Measurements from ENCODE around the gene HPSE2.

HPSE2 gene

DNA sequence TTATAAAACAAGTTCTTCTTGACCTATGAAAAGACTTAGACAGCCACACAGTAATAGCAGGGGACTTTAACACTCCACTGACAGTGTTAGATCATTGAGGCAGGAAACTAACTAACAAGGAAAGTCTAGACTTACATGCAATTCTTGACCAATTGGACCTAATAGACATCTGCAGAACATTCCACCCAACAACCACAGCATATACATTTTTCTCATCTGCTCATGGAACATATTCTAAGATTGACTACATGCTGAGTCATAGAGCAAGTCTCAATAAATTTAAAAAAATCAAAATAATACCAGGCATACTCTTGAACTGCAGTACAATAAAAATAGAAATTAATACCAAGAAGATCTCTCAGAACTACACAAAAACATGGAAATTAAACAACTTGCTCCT lies 569.4 kb downstream of the HPSE2 start:
- no peak for FAIRE-seq
- no peak for DNase-seq (ENCODE audit: insufficient read length, low spot score)
- no peak for TF ChIP-seq POLR2A (IDR thresholded peaks at IDR 0.05; ENCODE audit: low read depth, low read length)

DNA sequence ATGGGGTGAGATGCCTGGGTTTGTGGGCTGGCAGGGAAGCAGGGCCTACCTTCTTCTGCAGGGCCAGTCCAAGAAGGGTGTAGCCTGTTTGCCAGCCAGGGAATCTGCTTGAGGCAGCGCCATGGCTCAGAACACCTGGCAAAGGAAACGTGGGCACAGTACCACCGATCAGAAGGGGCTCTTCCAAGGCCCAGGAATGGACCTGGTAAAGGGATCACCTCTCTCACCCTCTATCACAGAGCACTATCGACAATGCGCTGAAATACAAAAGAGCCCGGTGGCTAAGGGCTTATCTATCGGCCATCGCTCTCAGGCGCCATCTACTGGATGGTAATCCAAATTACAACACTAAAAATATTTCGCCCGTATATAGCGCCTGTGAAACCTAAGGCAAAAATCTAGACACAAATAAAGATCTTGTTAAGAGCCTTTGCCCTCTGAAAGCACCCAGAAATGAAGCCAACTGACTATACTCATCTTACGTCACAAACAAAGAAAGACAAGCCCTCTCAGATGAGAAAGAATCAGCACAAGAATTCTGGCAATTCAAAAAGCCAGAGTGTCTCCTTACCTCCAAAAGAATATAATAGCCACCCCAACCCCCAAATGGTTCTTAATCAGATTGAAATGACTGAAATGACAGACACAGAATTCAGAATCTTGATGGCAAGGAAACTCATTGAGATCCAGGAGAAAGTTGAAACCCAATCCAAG lies 571.2 kb downstream of the HPSE2 start:
- no peak for TF ChIP-seq POLR2A (IDR thresholded peaks at IDR 0.05; ENCODE audit: low read depth, low read length)
- DNase-seq (ENCODE audit: insufficient read length, low spot score) (peak; percentile 7), FAIRE-seq (peak; percentile 15)

DNA sequence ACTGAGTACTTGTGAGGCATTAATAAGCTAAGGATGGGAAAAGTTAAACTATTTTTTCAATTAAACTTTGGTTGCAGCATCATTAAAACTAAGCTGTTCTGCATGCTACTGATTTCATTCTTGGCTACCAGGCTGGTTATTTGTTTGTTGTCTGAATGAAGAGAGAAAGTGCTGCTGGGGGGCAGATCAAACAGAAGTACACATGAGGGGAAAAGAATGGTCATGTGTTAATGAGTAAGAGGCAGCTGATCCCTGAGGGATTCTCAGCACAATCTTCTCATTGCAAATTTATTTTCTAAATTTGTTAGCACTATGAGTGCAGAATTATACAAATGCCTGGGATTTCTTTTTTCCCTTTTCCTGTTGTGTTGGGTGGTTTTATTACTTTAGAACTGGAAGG lies 575.7 kb downstream of the HPSE2 start:
- TF ChIP-seq POLR2A (IDR thresholded peaks at IDR 0.05; ENCODE audit: low read depth, low read length) = no peak
- FAIRE-seq (no peak), DNase-seq (ENCODE audit: insufficient read length, low spot score) (no peak)

DNA sequence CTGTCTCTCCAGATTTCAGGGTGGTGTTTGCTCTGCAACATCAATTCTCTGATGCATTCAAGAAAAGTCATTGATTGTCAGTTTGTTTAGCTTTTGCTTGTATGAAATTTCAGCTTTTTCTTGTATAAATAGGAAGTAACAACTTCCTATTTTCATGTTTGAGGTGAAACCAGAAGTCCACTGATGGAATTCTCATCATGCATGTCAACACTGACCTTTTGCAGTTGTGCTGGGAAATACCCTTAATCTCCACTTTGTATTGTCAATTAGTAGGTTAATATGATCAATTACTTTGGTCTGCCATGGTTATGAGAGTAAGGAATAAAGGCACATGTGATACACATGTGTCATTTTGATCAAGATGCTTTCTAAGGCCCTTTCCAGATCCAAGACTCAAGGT lies 580.2 kb downstream of the HPSE2 start:
- FAIRE-seq (no peak), DNase-seq (ENCODE audit: insufficient read length, low spot score) (no peak)
- no peak for TF ChIP-seq POLR2A (IDR thresholded peaks at IDR 0.05; ENCODE audit: low read depth, low read length)

DNA sequence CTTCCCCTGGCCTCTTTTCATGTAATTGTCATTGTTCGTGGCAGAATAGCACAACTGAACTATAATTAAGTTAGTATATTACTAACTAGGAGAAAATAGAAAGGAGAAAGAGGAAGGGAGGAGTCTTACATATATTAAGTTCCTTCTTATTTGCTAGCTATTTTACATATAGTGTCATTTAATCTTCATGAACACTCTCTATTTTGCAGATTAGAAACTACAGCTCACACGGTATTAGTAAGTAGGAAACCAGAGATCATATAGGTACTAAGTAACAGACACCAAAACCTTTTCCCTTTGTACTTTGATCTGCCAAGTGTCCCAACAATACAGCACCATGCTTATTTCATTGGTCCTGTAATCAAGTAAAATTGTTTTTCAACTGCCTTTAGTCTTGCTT lies 586.5 kb downstream of the HPSE2 start:
- FAIRE-seq (no peak), DNase-seq (ENCODE audit: insufficient read length, low spot score) (no peak)
- TF ChIP-seq POLR2A (IDR thresholded peaks at IDR 0.05; ENCODE audit: low read depth, low read length) = no peak

DNA sequence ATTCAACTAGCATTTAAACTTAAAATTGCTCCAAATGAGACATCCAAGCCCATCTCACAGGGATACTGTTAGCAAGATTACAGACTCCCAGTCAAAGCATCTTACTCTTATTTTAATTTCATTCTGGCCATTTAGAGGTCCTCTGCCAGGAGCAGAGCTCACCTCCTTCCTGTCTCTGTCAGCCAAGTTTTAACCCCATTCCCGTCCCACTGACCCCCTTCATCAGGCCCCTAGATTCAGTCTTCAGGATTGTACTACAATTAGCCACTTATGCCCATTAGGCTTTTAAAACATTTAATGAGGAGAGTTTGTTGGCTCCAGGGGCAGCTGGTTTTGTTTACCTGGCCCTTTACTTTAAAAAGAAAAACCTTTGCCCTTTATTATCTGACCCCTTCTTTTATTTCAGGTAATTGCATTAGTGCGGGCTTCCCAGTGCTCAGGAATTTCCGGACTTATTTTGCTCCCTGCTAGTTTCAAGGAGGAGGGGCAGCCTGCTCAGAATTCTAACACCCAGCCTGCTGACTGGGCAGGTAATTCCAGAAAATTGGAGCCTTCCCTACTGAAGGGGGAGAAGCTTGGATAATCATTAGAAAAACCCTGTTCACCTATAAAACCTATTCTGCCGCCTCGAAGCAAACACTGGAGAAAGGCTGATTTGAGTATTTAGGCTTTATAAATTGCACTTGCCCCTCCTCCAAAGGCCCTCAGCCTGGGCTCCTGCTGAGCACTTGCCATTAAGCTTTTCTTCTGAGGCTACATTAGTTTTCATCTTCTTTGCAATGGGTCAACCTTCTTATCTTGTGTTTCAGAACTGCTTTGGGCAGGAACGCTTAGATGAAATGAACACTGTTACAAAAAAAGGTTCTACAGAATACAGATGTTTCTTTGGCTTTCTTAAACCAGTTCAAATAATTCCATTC lies 588.4 kb downstream of the HPSE2 start:
- DNase-seq (ENCODE audit: insufficient read length, low spot score) (no peak), FAIRE-seq (no peak)
- no peak for TF ChIP-seq POLR2A (IDR thresholded peaks at IDR 0.05; ENCODE audit: low read depth, low read length)

DNA sequence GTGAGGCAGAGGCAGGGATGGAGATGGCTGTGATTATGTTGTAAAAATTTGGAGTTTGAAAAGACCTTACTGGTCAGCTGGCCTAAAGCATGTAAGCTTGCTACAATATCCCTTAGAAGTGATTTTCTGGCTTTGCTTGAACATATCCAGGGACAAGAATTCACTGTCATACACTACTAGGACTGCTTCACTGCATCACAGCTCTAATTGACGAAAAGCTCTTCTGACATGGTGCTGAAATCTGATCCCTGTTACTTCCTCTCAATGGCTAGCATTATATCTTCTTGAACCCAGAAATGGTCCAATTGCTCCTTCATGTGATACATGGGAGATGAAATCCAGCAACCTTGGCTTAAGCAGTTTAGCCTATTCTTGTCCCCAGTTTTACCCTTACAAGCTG lies 591.2 kb downstream of the HPSE2 start:
- no peak for TF ChIP-seq POLR2A (IDR thresholded peaks at IDR 0.05; ENCODE audit: low read depth, low read length)
- DNase-seq (ENCODE audit: insufficient read length, low spot score) (no peak), FAIRE-seq (no peak)

DNA sequence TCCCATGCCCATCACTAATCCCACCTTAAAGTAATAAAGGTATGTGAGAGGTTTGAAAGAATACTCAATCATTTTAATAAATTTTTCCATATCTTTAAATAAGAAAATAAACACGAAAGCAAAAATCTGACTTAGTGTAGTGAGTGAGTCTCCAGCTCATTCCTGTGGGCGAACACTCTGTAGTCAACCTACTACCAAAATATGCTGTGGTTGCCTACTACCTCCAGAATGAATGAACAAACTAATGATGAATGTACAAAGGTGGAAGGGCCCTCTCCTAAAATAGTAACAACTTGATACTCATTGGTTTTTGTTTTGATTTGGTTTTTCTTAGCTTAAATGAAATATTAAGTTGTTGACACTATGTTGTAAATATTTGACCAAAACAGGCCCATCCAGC lies 593.4 kb downstream of the HPSE2 start:
- no peak for DNase-seq (ENCODE audit: insufficient read length, low spot score)
- no peak for FAIRE-seq
- no peak for TF ChIP-seq POLR2A (IDR thresholded peaks at IDR 0.05; ENCODE audit: low read depth, low read length)

DNA sequence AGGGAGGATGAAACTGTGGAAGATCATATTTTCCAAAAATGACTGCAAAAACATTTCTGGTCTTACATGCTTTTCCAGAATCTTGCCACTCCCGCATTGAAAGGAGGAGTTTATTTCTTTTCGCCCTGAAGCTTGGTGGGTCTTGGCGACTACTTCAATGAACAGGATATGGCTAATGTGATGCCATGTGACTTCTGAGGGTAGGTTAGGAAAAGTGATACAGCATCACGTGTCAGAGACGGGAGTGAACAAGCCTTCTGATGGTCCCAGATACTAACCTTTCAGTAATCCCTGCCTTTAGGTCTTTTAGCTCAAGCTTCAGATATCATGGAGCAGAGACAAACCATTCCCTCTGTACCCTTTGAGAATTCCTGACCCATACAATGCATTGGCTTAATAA lies 596.7 kb downstream of the HPSE2 start:
- no peak for TF ChIP-seq POLR2A (IDR thresholded peaks at IDR 0.05; ENCODE audit: low read depth, low read length)
- FAIRE-seq (no peak), DNase-seq (ENCODE audit: insufficient read length, low spot score) (no peak)

DNA sequence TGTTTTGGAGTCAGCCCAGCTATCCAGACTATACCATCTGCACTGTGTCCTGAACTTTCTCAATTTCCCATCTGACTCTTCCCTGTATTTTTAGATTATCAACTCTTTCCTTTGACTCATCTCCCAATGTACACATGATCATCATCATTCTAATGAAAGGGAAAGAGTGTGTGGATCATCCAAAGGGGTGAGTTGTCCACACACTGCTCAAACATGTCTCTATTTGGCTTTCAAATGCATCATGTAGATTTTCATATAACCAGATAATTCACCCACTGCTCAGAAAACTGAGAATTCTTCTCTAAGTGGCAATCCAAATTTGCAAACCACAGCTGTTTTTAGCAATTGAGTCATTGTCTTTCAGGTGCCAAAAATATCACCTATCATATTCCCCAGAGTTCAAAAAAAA lies 598.7 kb downstream of the HPSE2 start:
- FAIRE-seq (no peak), DNase-seq (ENCODE audit: insufficient read length, low spot score) (no peak)
- no peak for TF ChIP-seq POLR2A (IDR thresholded peaks at IDR 0.05; ENCODE audit: low read depth, low read length)

DNA sequence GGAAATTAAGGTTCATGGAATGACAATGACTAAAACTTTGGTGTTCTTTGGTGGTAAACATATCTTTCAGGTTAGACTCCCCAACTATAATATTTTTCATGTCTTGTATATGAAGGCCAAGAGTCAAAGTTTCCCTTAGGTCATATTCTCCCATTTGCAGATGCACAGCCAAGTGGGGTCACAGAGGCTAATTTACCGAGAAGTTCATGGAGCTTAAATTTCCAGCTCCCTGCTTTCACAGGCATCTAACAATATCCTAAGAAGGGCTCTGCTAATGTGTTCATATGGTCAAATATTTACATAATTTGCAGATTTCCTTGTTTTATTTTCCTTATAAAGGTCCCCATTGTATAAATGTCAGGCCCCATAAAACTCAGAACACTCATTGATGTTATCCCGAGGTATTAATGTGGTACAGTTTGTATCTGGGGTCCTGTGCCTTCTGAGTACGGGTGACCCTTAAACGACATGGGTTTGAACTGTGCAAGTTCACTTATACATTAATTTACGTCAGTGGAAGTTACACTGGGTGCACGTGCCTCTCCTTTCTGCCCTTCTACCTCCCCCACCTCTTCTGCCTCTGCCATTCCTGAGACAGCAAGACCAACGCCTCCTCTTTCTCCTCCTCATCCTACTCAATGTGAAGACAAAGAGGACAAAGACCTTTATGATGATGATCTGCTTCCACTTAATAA lies 603.0 kb downstream of the HPSE2 start:
- no peak for TF ChIP-seq POLR2A (IDR thresholded peaks at IDR 0.05; ENCODE audit: low read depth, low read length)
- no peak for DNase-seq (ENCODE audit: insufficient read length, low spot score)
- FAIRE-seq = no peak

DNA sequence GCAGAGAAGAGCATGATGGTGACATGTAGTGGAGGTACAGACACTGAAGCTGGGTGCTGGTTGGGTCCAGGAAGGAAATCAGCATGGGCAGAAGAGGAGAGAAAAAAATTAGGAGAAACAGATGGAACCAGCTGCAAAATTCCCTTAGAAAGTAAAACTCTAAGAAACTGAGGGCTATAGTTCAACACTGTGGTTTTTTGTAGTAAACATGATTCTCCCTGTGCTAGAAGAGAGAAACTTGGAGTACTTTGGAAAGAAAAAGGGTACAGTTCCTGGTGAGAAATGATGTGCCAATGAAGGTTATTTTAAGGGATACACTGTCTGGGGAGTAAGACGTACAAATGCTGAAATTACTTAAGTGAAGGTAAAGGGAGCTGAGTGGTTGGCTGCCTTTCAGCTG lies 607.4 kb downstream of the HPSE2 start:
- no peak for TF ChIP-seq POLR2A (IDR thresholded peaks at IDR 0.05; ENCODE audit: low read depth, low read length)
- DNase-seq (ENCODE audit: insufficient read length, low spot score) (no peak), FAIRE-seq (no peak)

DNA sequence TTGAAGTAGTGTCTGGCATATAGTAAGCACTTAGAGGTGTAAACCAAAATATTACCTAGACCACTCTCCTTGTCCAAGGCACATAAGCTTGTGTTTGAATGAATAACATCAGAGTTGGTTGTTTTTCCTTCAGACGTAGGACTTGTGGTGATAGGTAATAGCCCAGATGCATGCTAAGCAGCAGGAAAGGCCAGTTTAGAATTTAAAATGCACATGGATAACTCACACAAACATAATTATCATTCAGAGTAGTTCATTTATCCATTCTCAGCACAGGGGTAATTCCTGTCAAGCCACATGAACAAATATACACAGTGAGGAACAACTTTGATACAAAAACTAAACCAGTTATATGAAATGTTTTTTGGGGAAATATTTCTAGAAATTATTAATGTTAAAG lies 607.9 kb downstream of the HPSE2 start:
- FAIRE-seq = no peak
- no peak for DNase-seq (ENCODE audit: insufficient read length, low spot score)
- TF ChIP-seq POLR2A (IDR thresholded peaks at IDR 0.05; ENCODE audit: low read depth, low read length) = no peak

DNA sequence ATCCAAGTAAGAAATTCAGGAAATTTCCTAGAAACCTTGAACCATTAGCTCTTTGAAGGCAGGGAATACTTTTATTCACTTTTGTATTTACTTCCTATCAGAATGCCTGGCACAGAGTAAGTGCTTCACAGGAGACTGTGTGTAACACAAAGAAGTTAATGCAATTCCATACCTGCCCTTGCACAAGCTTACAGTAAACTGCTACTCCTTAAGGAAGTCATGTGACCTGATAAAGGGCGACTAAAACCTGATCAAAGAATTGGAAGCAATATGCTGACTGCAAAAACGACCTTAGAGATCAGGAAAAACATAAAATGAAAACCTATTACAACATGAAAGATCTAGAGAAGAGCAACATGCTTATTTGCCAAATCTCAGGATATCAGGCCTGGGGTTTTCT lies 610.7 kb downstream of the HPSE2 start:
- DNase-seq (ENCODE audit: insufficient read length, low spot score) (no peak), FAIRE-seq (no peak)
- no peak for TF ChIP-seq POLR2A (IDR thresholded peaks at IDR 0.05; ENCODE audit: low read depth, low read length)

Data from H54 (cell line).